SH-SY5Y (cell line): ENCODE results near the gene C1QTNF2.

Experiments used
- GATA2 ChIP-seq: IDR thresholded peaks from 2 replicates; pipeline ENCODE4 v1.6.1; 2011; ENCODE audit warnings: mild to moderate bottlenecking, low read depth, low read length
- GATA3 ChIP-seq: IDR thresholded peaks from 2 replicates; pipeline ENCODE4 v1.6.1; 2011; ENCODE audit warnings: low read depth, mild to moderate bottlenecking, low read length, moderate library complexity

The C1QTNF2 gene

DNA sequence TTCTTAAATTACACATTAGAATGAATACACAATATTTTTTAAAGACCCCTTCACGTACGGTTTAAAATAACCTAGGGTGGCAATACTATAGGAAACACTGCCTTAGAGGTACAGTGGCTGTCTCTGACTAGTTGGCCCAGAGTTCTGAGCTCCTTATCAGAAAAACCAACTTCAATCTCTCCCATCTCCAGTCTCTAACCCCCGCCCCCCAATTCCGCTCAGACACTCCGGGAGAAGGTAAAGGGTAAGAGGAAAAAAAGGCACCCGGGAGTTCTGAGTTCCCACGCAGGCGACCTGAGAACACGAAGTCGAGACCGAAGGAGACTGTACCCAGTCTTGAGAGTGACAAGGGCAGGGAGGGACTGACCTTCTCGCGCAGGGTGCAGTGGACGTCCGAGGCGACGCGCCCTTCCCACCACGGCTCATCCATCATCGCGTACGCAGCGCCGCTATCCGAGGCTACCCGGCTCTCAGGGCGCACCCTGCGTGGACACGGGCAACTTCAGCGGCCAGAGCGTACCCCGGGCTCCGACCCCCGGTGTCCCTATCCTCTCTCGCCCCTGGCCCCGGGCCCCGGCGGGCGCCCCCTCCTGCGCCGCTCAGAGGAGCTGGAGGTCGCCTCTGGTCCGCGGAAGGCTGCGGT lies 58.8 kb downstream of the C1QTNF2 start:
- TF ChIP-seq GATA3 (no peak), GATA2 (peak; percentile 31)

DNA sequence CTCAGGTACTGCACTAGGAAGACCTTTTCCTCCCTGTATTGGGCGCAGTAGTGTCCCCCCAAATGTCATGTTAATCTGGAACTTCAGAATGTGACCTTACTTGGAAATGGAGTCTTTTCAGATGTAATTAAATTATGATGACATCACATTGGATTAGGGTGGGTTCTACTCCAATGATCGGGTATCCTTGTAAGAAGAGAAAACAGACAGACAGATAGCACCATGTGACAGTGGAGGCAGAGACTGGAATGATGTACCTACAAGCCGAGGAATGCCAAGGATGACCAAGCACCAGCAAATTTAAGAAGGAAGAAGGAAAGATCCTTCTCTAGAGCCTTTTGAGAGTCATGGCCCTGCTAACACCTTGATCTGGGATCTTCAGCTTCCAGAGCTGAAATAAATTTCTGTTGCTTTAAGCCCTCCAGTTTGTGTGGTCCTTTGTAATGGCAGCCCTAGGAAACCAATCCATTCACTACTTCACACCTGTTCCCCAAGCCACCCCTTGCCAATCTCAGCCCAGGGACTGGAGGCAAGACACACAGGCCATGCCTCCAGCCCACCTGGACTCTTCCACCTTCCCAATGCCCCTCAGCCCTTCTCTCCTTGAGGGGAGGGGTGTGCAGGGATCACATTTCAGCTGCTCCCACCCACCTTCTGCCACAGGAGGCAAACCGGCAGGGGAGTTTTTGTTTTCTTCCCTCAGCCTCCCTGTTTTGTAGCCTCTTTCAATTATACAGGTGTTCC lies 59.7 kb downstream of the C1QTNF2 start:
- TF ChIP-seq GATA2 (no peak), GATA3 (no peak)

DNA sequence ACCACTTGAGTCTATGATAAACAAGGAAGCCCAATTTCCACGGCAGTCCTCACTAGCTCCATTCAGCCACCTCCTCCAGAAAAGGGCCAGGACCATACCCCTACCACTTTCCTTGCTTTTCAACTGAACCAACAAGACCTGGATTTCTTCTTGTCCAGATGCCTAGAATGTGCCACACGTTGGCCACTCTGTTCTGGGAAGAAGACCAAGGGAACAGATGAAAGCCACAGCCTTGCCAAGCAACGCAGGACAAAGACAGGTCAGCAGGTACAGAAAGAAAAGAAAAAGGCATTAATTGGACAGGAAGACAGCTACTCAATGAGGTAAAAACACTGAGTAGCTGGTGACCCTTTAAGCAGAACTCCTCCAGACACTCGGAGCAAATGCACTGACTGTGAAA lies 60.3 kb downstream of the C1QTNF2 start:
- TF ChIP-seq GATA2, result no peak
- TF ChIP-seq GATA3, result no peak

DNA sequence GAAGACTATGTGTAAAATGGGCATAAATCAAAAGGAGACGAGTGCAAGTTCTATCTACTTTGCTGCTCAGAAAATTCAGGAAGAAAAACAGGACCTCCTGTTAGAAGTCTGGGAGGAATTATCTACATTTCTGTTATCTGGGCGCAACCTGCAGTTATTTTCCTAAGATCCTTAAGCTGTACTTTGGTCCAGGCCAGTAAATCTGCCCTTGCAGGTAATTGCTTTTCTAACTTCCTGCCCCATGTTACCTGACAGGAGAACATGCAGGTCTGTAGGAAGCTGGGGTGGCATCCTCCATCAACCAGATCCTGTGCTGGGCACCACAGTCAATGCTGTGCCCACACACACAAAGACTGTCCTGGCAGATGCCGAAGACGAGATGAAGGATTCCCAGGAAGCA lies 63.7 kb downstream of the C1QTNF2 start:
- no peak for TF ChIP-seq GATA2
- TF ChIP-seq GATA3, result no peak

DNA sequence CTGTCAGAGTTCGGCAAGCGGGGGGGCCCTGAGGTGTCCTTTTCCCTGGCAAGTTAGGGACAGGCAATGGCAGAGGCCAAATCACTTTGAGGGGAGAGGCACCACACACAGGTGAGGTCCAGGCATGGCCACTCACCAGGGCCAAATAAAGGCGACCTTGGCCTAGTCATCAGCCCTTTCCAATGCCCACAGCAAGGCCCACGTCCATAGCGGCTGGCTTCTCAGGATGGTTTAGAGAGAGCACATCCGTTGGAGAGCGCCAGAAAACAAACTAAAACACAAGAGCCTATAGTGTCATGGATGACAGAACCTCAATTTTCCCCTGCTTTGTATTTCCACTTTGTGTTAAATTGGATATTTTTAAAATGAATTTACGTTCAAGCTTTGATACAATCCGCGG lies 65.1 kb downstream of the C1QTNF2 start:
- TF ChIP-seq GATA3, result no peak
- TF ChIP-seq GATA2, result no peak

DNA sequence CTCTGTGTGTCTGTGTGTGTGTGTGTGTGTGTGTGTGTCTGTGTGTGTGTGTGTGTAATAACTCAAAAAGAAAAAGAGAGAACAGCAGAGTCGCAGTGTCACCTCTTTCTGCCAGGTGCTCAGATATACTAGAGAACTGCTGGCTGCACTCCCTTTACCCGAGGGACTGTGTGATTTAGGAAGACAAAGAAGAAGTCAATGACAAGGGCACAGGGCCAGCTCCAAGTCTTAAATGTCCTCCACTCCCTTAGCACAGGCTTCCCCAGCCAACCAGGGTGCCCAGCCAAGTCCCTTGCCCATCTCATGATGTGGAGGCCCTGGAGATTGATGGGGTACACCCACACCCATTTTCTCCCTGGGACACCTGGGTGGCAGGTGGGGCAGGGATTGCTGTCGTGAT lies 66.7 kb downstream of the C1QTNF2 start:
- TF ChIP-seq GATA3 (no peak), GATA2 (no peak)

DNA sequence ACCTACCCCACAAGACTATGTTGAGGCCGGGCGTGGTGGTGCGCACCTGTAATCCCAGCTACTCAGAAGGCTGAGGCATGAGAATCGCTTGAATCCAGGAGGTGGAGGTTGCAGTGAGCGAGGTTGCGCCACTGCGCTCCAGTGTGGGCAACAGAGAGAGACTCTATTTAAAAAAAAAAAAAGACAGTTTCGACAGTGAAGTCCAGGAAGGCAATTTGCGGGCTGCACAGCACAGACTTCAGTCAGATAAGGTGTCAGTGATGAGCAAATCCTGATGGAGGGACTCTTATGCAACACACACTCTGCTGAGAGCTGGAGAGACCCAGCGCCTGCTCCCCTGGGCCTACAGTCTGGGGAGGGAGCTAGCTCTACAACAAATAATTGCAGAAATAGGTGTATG lies 72.2 kb downstream of the C1QTNF2 start:
- TF ChIP-seq GATA2, result no peak
- no peak for TF ChIP-seq GATA3

DNA sequence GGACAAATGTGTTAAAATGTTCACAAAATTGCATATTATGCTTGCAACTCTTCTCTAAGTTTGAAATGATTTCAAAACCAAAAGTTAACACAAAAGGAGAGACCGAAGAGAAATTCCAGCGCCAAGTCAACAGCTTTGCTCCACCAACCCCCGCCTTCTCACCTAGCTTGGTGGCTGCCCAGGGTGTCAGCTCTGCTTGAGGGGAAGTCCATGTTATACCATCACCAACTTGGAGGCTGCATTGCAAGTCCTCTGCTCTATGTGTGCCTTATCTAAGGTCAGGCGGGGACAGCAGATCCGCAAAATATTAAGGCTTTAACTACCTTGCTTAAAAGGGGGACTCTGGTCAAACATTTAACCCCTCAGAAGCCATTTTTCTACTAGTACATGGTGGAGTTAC lies 72.7 kb downstream of the C1QTNF2 start:
- no peak for TF ChIP-seq GATA2
- no peak for TF ChIP-seq GATA3
